WERI-Rb-1 (cell line): ENCODE data around the gene CTNNA1.

Source experiments
- DNase-seq: peaks from one replicate; pipeline ENCODE4 v3.0.0-alpha.2; 2020
- H3K27ac ChIP-seq: fragments of 250-450 bp; sonication (Bioruptor Pico); 2 replicates; pipeline ENCODE4 v1.5.1; 2020; ENCODE audit warnings: mild to moderate bottlenecking, moderate library complexity
- H3K27me3 ChIP-seq: fragments of 250-450 bp; sonication (Bioruptor Pico); 2 replicates; pipeline ENCODE4 v1.5.1; 2021; ENCODE audit warnings: mild to moderate bottlenecking, low read depth, moderate library complexity; ENCODE audit not compliant: insufficient read depth, severe bottlenecking
- H3K36me3 ChIP-seq: fragments of 250-450 bp; sonication (Bioruptor Pico); 2 replicates; pipeline ENCODE4 v1.5.1; 2020; ENCODE audit warnings: mild to moderate bottlenecking, moderate library complexity
- H3K4me3 ChIP-seq: 2 replicates; pipeline ENCODE4 v1.5.1; 2011; ENCODE audit warnings: low read depth, mild to moderate bottlenecking, control low read depth, low read length
- H3K9me3 ChIP-seq: fragments of 250-450 bp; sonication (Bioruptor Pico); 2 replicates; pipeline ENCODE4 v1.5.1; 2021; ENCODE audit warnings: mild to moderate bottlenecking, moderate library complexity; ENCODE audit not compliant: severe bottlenecking
- TF ChIP-seq, protein P1 (sequence below): IDR thresholded peaks from 2 replicates; pipeline ENCODE4 v1.5.1; 2011; ENCODE audit warnings: low read depth, mild to moderate bottlenecking, control low read depth, inconsistent platforms, low read length

CTNNA1 gene

GRCh38 chr5:138824924-138825863 is 72.0 kb downstream of the CTNNA1 start:
- TF ChIP-seq, protein P1, sequence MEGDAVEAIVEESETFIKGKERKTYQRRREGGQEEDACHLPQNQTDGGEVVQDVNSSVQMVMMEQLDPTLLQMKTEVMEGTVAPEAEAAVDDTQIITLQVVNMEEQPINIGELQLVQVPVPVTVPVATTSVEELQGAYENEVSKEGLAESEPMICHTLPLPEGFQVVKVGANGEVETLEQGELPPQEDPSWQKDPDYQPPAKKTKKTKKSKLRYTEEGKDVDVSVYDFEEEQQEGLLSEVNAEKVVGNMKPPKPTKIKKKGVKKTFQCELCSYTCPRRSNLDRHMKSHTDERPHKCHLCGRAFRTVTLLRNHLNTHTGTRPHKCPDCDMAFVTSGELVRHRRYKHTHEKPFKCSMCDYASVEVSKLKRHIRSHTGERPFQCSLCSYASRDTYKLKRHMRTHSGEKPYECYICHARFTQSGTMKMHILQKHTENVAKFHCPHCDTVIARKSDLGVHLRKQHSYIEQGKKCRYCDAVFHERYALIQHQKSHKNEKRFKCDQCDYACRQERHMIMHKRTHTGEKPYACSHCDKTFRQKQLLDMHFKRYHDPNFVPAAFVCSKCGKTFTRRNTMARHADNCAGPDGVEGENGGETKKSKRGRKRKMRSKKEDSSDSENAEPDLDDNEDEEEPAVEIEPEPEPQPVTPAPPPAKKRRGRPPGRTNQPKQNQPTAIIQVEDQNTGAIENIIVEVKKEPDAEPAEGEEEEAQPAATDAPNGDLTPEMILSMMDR = peak; percentile 20; the same call in 1 of the 2 replicates
- H3K27ac ChIP-seq = no peak overlapping the region
- no peak for DNase-seq
- H3K27me3 ChIP-seq = no peaks in the 10 kb centered on the region
- H3K4me3 ChIP-seq = no peak overlapping the region
- H3K36me3 ChIP-seq = peaks cover 49% of the 10 kb centered on the region
- H3K9me3 ChIP-seq = no peaks in the 10 kb centered on the region

- peaks cover 49% of the 10 kb centered on the region for H3K36me3 ChIP-seq
- no peak overlapping the region for H3K4me3 ChIP-seq
- no peak overlapping the region for H3K27ac ChIP-seq
- no peak for DNase-seq
- H3K9me3 ChIP-seq = no peaks in the 10 kb centered on the region
- no peaks in the 10 kb centered on the region for H3K27me3 ChIP-seq
- TF ChIP-seq, protein P1 = no peak
These were observed 75.3 kb downstream of the CTNNA1 start for GRCh38 chr5:138828556-138828955.

GRCh38 chr5:138829341-138829740 is 76.1 kb downstream of the CTNNA1 start:
- H3K27me3 ChIP-seq = no peaks in the 10 kb centered on the region
- H3K4me3 ChIP-seq = no peak overlapping the region
- no peak for DNase-seq
- TF ChIP-seq, protein P1 = no peak
- peaks cover 49% of the 10 kb centered on the region for H3K36me3 ChIP-seq
- no peaks in the 10 kb centered on the region for H3K9me3 ChIP-seq
- no peak overlapping the region for H3K27ac ChIP-seq

DNA sequence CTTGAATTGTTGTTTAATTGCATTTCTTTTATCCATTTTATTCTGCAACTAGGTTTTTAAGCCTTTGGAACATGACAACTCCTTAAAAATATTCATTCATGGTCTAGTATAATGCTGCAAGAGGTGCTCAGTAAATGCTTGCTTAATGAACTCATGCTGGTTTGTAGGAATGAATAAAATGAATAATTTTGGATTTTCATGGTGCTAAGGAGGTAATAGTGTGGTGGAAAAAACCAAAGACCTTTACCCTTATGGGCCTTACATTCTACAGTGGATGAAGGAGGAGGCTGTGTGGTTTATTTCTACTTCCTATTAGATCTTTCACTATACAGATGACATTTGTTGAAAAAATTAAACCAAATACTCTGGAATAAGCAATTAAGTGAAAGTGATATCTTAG is 78.5 kb downstream of the CTNNA1 start:
- Histone ChIP-seq H3K9me3 (no peaks in the 10 kb centered on the region), H3K36me3 (peaks cover 30% of the 10 kb centered on the region), H3K27me3 (no peaks in the 10 kb centered on the region), H3K4me3 (no peak overlapping the region), H3K27ac (no peak overlapping the region)
- TF ChIP-seq, protein P1 = no peak
- DNase-seq = no peak

GRCh38 chr5:138832218-138832617 is 79.0 kb downstream of the CTNNA1 start:
- TF ChIP-seq, protein P1 = no peak
- Histone ChIP-seq H3K4me3 (no peak overlapping the region), H3K9me3 (no peaks in the 10 kb centered on the region), H3K27me3 (no peaks in the 10 kb centered on the region), H3K36me3 (peaks cover 25% of the 10 kb centered on the region), H3K27ac (no peak overlapping the region)
- no peak for DNase-seq
